Fibroblast of mammary gland (primary cell): ENCODE results near the gene BCL2.

ENCODE experiments used
- DNase-seq: peaks from one replicate; pipeline ENCODE4 v3.0.0-alpha.2; 2010; ENCODE audit warnings: low read depth
- H3K4me3 ChIP-seq: 2 replicates; pipeline ENCODE4 v1.5.1; 2011; ENCODE audit warnings: low read depth, mild to moderate bottlenecking, low read length, moderate library complexity; ENCODE audit not compliant: control insufficient read depth
- TF ChIP-seq, protein P1 (sequence below): conservative IDR thresholded peaks from 2 replicates; pipeline ENCODE4 v1.5.1; 2011; ENCODE audit warnings: low read depth, low read length, inconsistent platforms; ENCODE audit not compliant: control insufficient read depth, insufficient read depth

Gene BCL2

DNA sequence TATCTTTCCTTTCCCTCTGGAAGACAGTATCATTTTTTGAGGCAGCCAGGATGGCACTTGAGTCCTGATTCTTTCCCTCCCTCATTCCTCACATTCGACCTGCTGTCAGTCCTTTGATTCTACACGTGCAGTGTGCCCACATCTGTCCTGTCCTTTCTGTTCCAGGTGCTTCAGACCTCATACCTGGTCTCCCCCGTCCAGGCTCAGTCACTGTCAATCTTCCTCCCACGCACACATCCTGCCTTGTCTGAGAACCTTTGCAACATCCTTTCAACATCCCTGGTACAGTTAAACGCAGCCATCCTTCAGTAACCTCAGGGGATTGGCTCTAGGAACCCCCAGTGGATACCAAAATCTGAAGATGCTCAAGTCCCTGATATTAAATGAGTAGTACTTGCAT lies 10.1 kb downstream of the BCL2 start:
- no peak overlapping the region for H3K4me3 ChIP-seq
- DNase-seq = no peak
- TF ChIP-seq, protein P1, sequence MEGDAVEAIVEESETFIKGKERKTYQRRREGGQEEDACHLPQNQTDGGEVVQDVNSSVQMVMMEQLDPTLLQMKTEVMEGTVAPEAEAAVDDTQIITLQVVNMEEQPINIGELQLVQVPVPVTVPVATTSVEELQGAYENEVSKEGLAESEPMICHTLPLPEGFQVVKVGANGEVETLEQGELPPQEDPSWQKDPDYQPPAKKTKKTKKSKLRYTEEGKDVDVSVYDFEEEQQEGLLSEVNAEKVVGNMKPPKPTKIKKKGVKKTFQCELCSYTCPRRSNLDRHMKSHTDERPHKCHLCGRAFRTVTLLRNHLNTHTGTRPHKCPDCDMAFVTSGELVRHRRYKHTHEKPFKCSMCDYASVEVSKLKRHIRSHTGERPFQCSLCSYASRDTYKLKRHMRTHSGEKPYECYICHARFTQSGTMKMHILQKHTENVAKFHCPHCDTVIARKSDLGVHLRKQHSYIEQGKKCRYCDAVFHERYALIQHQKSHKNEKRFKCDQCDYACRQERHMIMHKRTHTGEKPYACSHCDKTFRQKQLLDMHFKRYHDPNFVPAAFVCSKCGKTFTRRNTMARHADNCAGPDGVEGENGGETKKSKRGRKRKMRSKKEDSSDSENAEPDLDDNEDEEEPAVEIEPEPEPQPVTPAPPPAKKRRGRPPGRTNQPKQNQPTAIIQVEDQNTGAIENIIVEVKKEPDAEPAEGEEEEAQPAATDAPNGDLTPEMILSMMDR = no peak

DNA sequence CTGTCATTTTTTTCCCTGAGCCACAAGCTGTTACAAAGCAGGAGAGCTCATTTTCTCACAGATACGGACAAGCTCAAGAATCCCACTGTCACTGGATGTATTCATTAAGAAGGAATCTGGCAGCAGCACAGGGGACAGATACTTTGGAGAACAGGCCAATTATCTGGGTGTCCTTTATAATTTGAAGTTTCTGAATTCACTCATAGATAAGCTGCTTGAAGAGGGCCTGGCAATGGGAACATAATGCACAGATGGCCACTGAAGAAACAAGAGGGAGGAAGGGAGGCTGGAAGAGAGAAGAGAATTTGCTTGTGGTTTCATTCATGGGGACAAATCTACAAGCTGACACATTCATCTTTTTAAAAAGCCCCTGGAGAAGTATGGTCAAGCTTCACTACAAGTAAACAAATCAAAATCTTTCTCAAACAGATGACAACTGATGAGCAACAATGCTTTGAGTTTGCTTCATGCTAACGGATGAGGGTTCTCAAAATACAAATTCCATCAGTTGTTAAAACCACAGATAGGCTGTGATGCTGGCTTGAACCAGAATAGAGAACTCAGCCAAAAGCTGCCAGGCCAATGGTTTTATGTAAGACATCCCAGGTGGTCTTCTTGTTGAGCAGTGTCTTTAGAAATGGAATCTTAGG lies 11.9 kb downstream of the BCL2 start:
- H3K4me3 ChIP-seq = no peak overlapping the region
- TF ChIP-seq, protein P1 = no peak
- peak; percentile 6 for DNase-seq

DNA sequence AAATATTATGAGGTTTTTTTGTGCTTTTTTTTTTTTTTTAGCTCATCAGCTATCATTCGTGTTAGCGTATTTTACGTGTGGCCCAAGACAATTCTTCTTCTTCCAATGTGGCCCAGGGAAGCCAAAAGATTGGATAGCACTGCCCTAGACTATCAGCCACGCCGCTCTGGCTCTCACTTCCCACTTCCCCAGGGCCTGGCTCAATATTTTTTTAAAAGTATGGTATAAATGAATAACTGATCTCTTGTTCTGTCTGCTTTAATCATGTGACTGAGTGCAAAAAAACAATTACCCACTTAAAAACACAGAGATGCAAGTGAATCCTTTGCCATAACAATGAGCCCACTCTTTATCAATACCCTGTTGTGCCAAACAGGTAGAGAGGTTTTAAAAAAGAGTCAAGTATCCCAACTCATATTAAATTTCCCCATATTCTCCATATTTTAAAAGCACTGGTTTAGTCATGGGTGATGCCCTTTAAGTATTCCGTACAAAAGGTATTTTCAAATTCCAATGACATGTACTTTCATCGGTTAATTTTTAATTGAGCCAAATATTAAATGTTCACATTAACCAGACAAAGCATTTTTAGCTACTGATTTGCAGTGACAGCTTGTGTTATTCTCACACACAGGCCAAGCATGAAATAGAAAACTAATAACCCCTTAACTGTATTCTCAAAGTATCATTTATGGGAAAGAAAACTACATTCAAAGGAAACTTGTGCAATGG lies 12.6 kb downstream of the BCL2 start:
- no peak overlapping the region for H3K4me3 ChIP-seq
- TF ChIP-seq, protein P1 = no peak
- DNase-seq = no peak

DNA sequence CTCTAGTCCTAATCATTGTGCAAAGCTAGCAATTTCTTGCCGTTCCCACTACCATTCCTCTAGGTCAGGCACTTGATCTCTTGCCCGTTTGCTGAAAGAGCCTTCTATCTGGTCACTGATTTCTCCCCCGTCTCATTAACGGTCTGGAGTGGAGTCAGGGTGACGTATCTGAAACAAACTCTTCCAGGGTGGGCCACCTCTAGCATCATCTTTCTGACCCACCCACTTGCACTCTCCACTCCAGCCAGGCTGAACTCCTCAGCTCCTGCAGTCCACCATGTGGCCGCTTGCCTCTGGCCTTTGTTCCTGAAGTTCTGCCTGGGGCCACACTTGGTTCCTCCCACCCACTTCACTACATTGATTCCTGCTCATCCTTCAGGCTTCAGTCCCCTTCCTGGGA lies 13.3 kb downstream of the BCL2 start:
- H3K4me3 ChIP-seq = no peak overlapping the region
- DNase-seq = no peak
- TF ChIP-seq, protein P1 = no peak

DNA sequence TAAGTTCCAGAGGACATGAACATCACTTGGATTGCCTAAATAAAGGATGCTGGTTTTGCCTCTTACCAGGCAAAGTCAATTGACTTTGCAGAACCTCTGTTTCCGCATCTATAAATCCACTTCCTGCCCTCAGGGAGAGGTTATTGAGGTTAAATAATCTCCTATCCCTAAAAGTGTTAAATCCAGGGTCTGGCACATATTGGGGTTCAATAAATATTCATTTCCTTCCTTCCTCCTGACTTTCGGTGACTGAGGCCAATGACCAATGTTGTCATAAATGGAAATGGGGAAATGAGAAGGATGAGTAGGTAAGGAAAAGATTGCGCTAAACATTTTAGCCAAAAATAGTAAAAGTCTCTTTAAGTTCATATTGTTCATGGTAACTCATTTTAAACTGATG lies 16.0 kb downstream of the BCL2 start:
- no peak for DNase-seq
- TF ChIP-seq, protein P1 = no peak

DNA sequence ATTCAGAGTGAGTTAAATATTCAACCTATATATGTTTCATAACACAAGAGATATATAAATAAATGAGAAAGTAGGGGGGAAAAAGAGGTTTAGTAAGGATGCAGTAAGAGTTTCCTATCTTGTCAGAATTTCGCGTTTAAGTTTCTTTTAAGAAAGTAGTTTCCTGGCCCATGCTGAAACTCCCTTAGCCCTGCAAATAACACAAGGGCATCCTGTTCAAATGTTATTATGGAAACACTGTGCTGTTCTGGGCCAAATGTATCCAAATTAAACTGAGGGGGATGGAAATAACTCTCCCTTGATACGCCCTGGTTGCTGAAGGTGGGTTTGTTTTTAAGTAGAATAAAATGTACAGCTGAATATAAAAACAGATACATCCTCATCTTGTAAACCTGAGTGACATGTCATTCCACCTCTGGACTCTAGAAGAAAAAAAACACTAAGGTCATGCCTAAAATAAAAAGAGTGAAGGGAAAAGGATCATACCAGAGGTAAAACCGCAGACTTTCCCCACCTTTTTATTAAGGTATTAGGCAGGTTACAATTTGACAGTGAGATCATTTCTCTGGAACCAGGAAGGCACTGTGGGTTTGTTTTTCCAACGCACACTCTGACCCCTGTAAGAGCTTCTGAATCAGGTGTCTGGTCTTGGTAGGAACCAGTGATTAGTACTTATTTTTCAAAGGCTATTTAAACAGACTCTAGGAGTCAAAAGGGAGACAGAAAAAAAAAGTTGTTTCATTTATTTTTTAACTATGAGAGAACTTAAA lies 16.7 kb downstream of the BCL2 start:
- DNase-seq = no peak
- TF ChIP-seq, protein P1 = no peak
- no peak overlapping the region for H3K4me3 ChIP-seq

More for the DNA sequence above, 16.0 kb downstream of the BCL2 start:
- no peak overlapping the region for H3K4me3 ChIP-seq
